Stimulated activated CD4-positive, alpha-beta T cell treated with anti-CD3 and anti-CD28 coated beads, Interleukin-4, amount 100 ng/mL, for 24 hours (primary cell): ENCODE results near the gene COL18A1.

Experiments
- DNase-seq: peaks from one replicate; pipeline ENCODE4 v3.0.0-alpha.2; 2020

The COL18A1 gene

DNA sequence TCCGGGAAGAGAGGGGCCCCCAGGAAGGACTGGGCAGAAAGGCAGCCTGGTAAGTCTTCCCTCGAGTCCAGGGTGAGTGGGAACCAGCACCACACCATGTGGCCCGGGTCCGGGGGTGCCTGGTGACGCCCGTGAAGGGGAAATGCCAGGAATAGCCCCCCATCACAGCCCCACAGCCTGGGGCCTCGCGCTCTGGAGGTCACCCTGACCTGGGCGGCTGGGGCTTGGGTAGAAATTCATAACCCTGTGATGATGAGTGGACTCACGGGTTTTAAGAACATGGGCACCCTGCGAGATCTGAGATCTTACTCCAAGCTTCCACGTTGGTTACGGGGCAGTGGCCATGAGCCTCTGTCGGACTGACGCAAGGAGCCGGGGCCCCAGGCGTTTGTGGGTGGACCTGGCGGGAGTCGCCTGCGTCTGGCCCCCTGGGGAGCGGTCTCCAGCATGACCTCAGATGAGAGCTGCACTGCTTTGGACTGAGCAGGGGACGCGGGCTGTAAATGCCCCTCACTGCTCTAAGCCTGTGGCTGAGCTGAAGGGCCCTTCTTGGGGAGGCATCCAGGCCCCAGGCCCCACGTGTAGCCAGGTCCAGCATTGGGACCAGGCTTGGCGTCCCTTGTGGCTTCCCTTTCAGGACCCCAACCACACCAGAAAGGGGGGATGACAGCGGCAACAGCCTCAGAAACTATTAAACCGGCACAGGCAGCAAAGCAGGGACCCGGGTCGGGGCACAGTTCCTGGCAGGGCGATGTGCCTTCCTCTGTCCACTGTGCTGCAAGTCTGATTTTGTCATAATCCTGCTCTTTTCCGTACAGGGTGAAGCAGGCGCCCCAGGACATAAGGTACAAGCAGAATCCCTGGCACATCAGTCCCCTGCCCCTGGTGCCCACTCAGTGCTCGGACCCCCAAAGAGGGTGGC lies 77.3 kb downstream of the COL18A1 start:
- DNase-seq: no peak

DNA sequence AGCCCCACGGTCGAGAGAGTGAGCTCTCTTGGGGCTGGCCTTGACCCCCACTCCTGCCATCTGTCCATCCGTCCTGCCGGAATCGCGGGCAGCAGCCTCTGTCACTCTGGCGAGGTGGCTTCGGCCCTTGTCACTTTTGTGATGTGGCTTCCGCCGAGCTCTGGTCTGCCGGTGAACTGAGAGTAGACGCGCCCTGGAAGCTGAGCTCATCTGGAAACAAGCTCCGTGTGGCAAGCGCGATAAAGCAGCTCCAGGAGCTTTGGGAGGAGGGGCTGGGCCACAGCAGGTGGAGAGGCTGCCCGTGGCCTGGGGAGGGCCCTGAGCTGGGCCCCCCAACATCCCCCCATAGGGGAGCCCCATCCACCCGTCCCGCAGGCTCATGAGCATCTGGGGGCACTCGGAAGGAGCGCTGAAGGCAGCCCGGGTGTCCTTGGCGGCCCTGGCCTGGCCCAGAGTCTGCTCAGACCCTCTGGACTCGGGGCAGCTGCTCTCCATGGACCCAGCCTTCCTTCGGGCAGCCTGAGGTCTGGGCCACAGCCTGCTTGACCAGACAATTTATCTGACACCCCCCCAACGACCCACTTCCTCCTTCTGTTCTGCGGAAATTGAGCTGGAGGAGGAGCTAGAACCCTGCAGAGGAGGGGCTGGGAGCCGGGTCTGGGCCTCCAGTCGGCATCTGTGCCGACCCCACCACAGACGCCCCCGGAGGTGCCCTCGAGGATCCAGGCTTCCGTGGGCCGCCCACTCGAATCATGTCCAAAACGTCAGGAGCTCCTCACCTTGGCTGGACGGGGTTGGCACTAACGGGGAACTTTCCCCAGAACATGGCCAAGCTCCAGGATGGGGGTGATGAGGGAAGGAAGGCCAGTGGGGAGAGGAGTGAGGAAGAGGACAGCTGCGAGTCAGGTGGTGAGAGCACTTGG lies 78.2 kb downstream of the COL18A1 start:
- peak; percentile 47 for DNase-seq

DNA sequence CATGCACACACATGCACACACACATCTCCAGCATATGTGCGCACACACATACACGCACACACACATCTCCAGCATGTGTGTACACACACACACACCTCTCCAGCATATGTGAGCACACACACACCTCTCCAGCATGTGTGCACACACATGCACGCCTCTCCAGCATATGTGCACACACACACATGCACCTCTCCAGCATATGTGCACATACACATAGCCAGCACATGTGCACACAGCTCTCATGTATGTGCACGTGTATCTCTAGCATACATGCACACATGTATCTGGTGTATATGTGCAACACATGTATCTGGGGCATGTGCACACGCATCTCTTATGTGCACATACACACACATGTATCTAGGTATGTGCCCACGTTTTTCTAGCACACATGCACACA lies 79.4 kb downstream of the COL18A1 start:
- no peak for DNase-seq

DNA sequence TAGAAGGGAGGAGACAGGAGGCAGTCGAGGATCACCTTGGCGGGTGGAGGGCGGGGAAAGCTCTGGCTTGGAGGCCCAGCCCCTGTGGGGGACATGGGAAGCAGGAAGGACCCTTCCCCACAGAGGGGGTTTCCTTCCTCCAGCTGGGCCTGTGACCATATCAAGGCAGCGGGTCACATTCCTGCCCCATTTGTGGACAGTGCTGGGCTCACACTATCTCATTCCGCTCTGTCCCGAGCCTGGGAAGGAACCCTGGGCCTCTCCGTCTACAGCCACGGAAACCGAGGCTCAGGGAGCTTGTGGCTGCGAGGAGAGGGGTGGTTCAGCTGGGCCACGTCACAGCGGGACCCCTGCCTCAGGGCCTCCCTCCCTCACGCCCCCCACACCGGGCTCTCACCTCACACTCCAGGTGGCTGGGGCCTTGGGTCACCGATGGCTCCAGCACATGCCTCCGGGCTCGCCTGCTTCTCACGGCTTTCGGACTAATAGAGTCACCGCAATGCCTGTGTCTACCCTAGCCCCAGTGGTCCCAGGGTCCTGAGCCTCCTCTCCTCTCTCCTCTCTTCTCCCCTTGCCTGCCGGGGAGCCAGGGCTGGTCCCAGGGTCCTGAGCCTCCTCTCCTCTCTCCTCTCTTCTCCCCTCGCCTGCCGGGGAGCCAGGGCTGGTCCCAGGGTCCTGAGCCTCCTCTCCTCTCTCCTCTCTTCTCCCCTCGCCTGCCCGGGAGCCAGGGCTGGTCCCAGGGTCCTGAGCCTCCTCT lies 80.9 kb downstream of the COL18A1 start:
- no peak for DNase-seq

DNA sequence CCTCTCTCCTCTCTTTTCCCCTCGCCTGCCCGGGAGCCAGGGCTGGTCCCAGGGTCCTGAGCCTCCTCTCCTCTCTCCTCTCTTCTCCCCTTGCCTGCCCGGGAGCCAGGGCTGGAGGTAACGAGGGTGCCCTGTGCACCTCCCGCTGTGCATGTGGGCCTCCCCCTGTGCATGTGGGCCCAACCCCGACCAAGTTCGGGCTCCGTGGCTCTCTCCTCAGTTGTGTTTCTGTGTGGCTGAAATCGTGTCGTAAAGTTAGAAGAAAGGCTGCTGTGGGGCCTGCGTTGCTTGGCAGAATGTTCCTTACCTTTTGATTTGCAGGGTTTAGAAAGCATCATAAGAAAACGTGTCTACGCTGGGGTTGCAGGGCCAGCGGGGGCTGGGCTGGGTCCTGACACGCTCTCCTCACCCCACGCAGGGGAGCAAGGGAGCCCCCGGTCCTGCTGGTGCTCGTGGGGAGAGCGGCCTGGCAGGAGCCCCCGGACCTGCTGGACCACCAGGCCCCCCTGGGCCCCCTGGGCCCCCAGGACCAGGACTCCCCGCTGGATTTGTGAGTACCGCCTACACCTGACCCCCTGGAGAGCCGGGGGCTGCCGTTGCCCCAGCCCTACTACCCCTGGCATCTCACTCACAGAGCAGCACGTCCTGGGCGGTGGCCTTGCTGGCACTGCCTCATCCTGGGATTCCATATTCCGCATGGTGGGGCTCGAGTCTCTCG lies 81.6 kb downstream of the COL18A1 start:
- DNase-seq: no peak

DNA sequence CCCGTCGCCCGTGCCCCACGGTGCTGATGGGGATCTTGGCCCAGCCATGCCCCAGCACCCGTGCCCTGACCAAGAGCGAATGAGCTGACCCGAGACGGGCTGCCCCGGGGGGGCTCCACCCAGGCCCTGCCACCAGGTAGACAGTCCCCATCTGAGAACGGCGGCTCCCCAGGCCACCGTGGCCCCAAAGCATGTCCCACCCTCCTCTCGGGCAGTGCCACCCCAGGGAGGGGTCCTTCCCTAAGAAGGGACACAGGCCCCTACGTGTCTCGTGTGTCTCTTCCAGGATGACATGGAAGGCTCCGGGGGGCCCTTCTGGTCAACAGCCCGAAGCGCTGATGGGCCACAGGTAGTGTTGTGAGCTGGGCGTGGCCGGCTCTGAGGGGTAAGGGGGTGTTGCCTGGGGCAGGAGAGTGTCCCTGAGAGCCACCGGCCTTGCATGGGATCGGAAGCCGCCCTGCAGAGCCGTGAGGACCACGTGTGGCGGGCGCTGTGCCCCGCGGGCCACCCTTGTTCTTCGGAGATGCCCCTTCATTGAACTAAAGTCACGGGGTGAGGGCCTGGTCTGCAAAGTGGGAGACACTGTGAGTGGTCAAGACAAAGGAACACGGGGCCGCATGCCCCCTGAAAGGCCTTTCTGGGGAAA lies 82.3 kb downstream of the COL18A1 start:
- no peak for DNase-seq

DNA sequence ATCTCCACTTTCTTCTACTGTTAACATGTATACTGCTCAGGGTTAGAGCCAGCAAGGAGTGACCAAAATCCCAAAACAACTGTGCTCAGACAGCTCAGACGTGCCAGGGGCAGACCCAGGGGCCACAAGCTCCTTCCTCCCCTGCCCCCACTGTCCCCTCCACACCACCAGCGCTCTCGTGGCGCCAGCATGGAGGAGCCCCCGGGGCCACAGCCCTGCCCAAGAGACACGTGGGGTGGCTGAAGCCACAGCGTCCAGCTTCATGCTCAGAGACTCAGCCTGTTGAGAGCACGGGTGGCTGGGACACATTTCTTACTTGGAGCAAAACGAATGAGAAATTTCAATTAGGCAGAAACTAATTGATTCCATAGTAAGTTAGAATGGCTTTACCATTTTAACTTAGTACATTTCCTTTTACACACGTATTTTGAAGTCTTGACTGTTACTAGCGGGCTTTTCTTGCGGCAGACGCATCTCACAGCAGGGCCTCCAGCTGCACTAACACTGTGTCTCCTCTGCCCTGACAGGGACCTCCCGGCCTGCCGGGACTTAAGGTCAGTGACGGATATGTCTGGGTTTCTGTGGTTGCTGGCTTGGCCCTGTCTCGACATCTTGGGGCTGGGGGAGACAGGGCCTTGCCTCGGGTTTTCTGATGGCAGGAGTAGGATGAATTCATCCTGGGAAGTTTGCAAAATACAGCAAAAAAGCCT lies 83.1 kb downstream of the COL18A1 start:
- no peak for DNase-seq

DNA sequence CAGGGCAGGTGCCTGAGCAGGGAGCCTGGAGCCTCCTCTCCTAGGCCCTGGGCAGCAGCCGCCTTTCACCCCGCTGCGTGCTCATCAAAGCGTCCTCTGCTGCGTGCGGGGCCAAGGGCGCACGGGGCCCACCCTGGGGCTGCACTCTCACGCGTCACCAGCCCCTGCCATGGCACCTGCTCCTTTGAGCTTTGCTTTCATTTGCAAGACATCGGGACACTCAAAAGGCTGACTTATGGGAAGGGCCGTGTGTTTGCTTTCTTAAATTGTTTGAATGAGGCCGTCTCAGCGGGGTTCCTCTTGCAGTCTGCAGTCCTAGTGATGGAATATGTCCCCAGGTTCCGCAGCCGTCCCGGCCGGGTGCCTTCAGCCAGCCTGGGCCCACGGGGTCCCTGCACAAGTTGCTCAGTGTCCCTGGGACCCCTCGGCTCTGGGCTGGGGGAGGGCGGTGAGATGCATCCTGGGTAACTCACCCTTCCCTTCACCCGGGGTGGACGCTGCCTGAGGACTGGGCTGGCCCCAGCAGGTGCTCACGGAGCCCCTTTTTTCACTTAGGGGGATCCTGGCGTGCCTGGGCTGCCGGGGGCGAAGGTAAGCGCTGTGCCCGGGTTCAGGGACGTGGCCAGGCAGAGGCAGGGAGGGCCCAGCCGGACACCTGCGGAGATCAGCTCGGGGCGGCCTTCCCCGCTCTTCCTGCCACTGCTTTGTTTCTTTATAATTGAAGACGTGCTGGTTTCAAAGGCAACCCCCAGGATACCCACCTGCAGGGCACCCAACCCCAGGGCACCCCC lies 84.2 kb downstream of the COL18A1 start:
- DNase-seq: no peak

DNA sequence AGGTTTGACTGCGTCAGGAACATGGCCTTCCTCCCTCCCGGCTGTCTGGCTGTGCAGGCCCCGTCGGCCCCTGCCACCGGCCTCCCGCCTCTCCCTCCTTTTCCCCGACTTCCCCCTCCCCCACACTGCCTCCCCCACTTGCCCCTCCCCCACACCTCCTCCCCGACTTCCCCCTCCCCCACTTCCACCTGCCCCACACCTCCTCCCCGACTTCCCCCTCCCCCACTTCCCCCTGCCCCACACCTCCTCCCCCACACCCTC lies 84.7 kb downstream of the COL18A1 start:
- no peak for DNase-seq

DNA sequence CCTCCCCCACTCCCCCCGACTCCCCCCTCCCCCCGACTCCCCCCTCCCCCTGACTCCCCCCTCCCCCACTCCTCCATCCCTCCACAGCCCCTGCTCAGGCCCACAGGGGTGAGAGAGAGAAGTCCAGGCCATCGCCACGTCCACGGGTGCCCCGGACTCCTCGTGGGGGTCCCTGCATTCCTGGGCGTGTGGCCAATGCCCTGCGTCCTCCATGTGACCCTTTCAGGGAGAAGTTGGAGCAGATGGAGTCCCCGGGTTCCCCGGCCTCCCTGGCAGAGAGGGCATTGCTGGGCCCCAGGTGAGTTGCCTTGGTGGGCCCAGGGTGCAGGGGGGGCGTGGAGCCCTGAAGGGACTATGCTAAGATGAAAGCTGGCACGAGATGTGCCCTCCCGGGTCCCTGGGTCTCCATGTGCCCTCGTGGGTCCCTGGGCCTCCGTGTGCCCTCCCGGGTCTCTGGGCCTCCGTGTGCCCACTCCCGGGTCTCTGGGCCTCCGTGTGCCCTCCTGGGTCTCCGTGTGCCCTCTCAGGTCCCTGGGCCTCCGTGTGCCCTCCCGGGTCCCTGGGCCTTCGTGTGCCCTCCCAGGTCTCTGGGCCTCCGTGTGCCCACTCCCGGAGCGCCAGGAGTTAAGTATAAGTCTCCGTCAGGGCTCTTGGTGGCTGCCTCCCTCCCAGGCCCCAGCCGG lies 85.2 kb downstream of the COL18A1 start:
- no peak for DNase-seq

DNA sequence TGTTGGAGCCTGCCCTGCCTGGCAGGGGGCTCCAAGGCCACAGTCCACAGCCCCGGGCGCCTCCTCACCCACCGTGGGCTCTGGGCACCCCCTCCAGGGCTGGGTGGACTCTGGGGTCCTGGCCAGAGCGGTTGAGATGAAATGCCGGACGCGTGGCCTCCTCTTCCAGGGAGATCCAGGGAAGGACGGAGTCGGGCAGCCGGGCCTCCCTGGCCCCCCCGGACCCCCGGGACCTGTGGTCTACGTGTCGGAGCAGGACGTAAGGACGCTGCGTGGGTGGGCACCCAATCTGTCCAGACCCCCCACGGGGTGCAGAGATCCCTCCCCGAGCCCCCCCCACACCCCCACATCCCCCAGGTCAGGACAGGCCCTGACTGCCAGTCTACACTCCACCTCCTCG lies 86.1 kb downstream of the COL18A1 start:
- no peak for DNase-seq

DNA sequence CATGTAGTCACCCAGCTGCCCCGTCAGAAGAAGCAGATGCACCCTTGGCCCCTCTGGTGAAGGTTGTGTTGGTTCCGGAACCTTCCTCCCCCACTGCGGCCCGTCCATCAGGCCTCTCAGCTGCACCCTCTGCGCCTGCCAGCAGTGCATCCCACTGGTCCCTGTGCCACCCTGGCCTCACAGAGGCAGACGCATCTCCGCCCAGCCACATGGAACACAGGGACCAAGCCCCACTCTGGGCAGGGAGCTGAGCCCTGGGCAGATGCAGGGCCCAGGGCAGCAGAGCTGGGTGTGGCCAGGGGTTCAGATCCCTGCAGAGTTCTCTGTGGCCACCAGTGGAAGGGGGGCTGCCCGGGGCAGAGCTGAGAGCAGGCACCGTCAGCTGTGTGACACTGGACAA lies 86.7 kb downstream of the COL18A1 start:
- DNase-seq: no peak

DNA sequence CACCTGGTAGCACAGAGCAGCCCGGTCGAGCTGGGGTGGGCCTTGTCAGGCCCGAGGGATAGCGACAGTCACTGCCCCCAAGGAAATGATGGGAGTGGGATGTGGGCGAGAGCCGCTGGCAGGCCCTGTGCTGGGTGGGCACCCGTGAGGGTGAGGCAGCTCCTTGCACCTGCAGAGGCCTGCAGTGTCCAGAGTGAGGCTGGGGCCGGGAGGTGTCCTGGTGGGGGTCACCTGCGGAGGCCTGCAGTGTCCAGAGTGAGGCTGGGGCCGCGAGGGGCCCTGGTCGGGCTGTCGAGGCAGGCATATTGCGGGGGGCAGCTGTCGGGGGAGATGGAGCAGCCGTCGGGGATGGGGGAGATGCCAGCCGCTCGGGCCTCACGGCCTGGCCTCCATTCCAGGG lies 87.8 kb downstream of the COL18A1 start:
- DNase-seq: no peak

DNA sequence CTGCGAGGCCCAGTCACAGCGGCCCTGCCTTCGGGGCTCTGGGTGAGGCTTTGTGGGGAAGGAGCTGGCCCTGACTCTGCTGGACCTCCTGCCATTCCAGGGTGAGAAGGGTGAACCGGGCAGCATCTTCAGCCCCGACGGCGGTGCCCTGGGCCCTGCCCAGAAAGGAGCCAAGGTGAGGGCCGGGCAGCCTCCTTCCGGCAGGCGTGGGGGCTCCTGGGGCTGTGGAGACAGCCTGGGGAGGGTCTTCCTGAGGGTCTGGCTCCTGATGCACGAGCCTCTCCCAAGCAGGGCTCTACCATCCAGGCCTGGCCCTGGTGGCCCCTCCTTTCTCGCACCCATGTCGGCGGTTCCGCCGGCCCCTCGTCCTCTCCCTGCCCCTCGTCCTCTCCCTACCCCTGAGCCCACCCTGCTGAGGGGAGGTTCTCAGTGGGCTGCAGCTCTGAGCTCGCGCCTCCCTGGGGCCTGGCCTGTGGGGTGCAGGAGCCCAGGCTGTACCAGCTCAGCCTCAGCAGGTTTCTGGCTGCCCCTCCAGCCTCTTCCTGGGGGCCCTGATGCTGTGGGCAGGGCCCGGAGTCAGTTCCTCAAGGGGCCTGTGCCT lies 88.5 kb downstream of the COL18A1 start:
- DNase-seq: no peak

DNA sequence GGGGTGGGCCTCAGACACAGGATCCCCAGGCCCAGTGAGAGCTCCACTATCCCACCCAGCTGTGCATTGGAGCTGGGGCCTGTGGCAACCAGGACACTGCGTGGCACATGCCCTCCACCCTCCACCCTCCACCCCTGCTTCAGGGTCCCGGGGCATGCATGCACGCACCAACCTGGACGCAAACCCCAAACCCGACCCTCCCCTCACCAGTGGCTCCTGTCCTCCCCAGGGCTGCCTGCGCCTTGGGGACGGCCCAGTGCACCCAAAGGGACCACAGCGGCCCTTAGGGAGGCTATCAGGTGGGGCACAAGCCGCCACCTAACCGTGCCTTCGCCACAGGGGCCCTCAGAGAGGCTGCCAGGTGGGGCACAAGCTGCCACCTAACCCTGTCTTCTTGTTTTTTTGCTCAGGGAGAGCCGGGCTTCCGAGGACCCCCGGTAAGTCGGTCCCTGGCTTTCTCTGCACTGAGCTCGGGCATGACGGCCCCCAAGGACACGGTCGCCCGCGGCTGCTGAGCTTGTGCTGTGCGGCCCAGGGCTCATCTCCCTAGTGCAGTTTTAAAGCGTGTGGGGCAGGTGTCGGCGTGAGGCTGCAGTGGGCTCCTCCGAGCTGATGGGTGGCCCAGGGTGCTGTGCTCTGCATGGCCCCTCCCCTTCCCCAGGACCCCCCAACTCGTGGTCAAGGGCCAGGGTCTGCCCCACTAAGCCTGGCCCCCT lies 89.3 kb downstream of the COL18A1 start:
- no peak for DNase-seq

DNA sequence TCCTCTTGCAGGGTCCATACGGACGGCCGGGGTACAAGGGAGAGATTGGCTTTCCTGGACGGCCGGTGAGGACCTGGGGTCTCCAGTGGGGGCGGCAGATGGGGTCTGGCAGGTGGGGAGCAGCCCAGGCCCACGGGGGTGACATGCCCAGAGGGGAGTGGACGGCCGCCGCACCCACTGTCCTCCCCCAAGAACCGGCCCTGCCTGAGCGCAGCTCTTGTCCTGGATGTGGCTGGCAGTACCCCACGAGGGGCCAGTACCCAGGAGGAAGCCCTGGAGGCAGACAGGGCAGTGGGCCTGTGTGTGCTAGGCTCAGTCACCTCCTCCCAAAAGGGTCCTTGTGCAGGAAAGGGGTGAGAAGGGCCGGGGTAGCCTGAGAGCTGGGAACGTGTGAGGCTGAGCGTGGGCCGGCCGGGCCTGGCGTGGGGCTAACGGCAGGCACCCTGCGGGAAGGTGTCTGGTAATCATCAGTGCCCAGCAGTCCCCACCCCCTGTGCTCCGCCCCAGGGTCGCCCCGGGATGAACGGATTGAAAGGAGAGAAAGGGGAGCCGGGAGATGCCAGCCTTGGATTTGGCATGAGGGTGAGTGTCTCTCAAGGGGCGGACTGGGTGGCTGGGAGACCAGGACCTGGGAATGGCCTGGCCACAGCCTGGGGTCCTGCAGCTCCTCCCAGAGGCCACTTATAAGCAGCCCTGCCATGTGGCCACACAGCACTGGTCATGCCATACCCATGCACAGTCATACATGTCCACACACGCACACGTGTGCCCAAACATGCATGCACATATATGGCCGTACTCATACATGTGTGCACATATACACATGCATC lies 90.1 kb downstream of the COL18A1 start:
- DNase-seq: no peak

DNA sequence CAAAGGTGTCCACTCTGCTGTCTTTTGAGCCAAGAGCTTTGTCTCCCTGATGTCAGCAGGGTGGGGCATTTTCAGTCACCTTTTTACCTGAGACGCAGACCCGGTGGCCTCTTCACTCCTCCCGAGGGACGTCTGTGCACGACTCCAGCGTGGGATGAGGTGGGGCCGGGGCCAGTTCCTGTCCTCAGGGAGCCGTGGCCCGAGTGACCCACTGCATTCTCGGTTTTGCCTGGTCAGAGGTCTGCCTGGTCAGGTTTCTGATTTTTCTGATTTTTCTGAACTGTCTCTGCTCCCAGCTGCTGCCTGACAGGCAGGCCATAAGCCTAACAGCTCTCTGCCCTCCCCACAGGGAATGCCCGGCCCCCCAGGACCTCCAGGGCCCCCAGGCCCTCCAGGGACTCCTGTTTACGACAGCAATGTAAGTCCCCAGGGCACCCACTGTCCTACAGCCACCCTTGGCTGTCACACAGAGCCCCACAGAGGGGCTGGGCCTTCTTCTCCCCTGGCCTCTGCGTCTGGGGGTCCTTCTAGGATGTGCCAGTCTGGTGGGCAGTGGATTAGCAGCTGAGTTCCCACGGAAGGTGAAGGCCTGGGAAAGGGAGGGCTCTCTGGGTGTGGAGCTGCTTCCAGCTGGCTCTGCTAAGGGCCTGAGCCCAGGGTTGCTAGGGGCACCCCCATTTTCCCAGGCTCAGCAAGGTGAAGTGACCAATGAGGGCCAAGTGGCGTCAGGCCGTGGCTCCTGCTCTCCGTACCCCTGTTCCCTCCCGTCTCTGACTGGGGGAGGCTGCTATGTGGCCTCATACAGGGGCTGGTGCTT lies 91.4 kb downstream of the COL18A1 start:
- no peak for DNase-seq
